DND-41 (cell line): Measurements from ENCODE around the gene CTSD.
A peak's percentile ranks its signal among the peaks of the same experiment; 100 is the strongest.

Experiments used
- CTCF ChIP-seq: IDR thresholded peaks from 2 replicates; pipeline ENCODE4 v1.5.1; 2012; ENCODE audit warnings: borderline replicate concordance, low read length, moderate library complexity, mild to moderate bottlenecking; ENCODE audit not compliant: poor library complexity, severe bottlenecking; ENCODE audit errors: extremely low read depth
- EZH2 ChIP-seq: IDR thresholded peaks from 3 replicates; pipeline ENCODE4 v1.6.1; 2012; ENCODE audit warnings: borderline replicate concordance, low read depth, mild to moderate bottlenecking, moderate library complexity, low read length, inconsistent platforms; ENCODE audit not compliant: severe bottlenecking

GRCh38 chr11:1765871-1766718, 2.4 kb upstream of the CTSD start:
- TF ChIP-seq EZH2: no peak
- TF ChIP-seq CTCF: peak; percentile 44
